GM21528 (cell line): ENCODE results near the gene GHR.
"Not testable (repeated sequence)": the region's sequence is repeated elsewhere in the genome, so short reads cannot be mapped to it uniquely, and the experiment has no call there.

Source experiments
- ATAC-seq: cut with Tn5 transposase; IDR thresholded peaks from one replicate; pipeline ENCODE4 v1.9.1; 2021; ENCODE audit warnings: mild to moderate bottlenecking, moderate library complexity; ENCODE audit not compliant: unreplicated experiment, low FRiP score

The GHR gene

DNA sequence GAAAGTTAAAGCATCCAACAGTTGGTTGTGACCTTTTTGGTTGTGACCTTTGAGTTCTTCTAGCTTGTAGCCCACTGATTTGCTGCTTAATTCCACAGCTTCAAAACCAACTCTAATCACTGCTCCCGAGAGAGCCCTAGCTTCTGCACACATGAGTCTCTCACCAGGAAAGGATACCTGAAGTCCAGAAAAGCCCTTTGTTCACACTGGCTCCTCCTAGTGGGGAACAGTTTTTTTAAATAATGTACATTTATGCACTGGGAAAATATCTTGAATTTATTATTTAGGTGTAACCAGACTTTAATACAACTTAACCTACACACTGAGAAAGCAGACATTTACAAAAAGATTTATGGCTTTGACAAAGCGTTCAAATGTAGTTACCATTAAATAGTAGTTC lies 213.2 kb downstream of the GHR start:
- no peak for ATAC-seq

- no peak for ATAC-seq
Observed at GRCh38 chr5:42636946-42637345, 213.7 kb downstream of the GHR start.

GRCh38 chr5:42638972-42639371 lies 215.7 kb downstream of the GHR start:
- ATAC-seq: no peak

- no peak for ATAC-seq
Observed at GRCh38 chr5:42640835-42641234, 217.6 kb downstream of the GHR start.

GRCh38 chr5:42641336-42642005 lies 218.2 kb downstream of the GHR start:
- no peak for ATAC-seq

DNA sequence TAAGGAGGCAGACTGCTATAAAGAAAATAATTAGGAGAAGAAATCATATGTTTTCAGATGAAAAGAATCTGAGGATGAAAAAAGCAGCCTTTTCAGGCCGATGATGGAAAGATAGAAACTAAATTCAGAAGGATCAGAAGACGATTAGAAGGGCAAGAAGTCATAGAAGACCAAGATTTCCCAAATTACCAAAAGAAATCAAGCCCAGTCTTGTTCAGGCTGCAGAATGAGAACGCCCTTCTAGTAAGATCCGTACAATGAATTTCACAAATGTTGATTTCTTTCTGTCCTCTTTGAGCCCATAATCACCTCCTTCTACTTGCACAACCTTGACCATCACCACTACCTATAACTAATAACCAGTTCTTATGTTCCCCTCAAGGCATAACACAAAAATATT lies 218.8 kb downstream of the GHR start:
- ATAC-seq: no peak

- ATAC-seq: no peak
Observed at GRCh38 chr5:42643360-42643759, 220.1 kb downstream of the GHR start.

- ATAC-seq: no peak
Observed at GRCh38 chr5:42645138-42645537, 221.9 kb downstream of the GHR start.

DNA sequence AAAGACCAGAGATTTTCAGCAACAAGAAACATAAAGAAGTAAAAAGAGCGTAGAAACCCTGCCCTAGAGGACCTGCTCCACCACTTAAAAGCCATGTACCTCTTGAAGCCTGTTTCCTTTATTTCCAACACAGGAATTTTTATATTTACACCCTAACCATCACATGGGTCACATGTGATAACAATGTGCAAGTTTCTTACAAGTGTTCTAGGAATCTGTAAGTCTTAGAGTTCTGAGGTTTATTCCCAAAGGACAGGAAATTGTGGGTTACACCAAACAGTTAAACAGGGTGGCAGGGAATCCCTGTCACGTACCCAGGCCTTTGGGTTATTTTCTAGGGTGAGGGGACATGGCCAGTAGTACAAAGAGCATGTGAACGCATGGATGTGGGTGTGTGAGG lies 224.8 kb downstream of the GHR start:
- ATAC-seq: no peak

DNA sequence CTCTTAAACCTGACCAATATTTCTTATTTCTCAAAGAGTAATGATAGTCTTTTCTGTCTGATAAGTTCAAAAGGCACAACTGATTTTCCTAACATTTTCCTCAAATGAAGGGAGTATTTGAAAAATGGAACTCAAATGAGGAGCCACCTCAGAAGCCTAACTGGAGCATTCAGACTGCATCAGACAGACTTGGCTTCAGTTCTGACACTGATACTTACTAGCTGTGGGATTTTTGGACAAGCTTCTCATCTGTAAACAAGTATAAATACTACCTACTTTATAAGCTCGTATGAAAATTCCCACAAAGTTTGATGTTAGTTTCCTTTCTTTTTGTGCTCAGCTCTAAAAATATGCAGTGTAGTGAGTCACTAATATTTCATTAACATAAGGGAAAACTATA lies 225.7 kb downstream of the GHR start:
- ATAC-seq: no peak

GRCh38 chr5:42650084-42650483 lies 226.8 kb downstream of the GHR start:
- no peak for ATAC-seq

DNA sequence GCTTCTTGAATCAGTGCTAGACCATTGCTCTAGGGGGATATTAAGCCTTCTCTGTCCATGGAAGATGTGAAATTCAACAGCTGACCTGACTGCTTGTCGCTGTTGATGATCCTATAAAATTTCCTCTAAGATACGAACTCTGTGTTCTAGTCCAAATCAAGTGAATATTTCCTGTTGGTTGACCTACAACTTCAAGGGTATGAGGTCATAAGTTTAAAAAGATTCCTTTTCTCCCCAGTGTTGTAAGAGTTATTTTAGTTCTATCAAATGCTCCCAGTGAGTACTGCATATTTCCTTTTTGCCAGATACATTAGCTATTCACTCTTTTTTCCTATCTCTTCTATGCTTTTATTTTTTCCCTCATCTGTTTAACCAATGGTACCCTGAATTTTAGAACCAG lies 230.5 kb downstream of the GHR start:
- no peak for ATAC-seq

- no peak for ATAC-seq
Observed at GRCh38 chr5:42654645-42655044, 231.4 kb downstream of the GHR start.

- no peak for ATAC-seq
Observed at GRCh38 chr5:42655982-42656650, 232.9 kb downstream of the GHR start.

DNA sequence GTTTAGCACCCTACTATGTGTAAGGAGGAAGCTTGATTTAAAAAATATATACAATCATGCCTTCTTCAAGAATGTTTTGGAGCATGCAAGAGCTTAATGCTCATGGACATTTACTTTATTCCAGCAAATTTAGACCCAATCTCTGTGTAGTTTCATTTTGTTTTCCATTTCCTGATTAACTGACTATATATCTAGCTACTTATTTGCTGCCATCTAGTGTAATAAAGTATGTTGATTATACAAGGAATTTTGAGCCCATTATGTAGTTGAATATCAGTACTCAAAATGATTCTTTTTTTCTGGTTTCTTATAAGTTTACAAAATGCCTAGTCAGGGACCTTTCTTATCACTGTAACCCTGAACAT lies 233.4 kb downstream of the GHR start:
- no peak for ATAC-seq

DNA sequence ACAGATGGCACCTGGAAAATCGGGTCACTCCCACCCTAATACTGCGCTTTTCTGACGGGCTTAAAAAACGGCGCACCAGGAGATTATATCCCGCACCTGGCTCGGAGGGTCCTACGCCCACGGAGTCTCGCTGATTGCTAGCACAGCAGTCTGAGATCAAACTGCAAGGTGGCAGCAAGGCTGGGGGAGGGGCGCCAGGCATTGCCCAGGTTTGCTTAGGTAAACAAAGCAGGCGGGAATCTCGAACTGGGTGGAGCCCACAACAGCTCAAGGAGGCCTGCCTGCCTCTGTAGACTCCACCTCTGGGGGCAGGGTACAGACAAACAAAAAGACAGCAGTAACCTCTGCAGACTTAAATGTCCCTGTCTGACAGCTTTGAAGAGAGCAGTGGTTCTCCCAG lies 236.6 kb downstream of the GHR start:
- not testable (repeated sequence) for ATAC-seq

GRCh38 chr5:42665857-42666256 lies 242.6 kb downstream of the GHR start:
- no peak for ATAC-seq

GRCh38 chr5:42666869-42667268 lies 243.6 kb downstream of the GHR start:
- no peak for ATAC-seq

- ATAC-seq: no peak
Observed at GRCh38 chr5:42668254-42668653, 245.0 kb downstream of the GHR start.

GRCh38 chr5:42672925-42673324 lies 249.7 kb downstream of the GHR start:
- ATAC-seq: no peak

DNA sequence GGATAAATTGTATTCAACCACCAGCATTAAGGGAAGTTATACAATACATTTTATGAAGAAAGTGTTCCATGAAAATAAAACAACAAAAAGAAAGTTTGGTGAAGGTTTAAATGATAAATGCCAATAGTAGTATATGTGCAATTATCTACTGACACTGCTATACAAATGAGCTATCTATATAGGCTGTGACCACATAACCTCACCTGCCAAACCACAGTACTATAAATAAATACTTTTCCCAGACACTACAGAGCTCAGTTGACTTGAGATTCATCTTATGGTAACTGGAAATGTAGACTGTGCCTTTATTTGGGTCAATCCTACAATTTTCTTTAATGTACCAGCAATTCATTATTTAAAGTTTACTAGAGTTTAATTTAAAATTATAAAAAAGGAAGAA lies 252.4 kb downstream of the GHR start:
- no peak for ATAC-seq

GRCh38 chr5:42676362-42676761 lies 253.1 kb downstream of the GHR start:
- no peak for ATAC-seq
